Measurements from ENCODE around the gene PANX2.
A peak's percentile ranks its signal among the peaks of the same experiment; 100 is the strongest.
"Not testable (repeated sequence)": the region's sequence is repeated elsewhere in the genome, so short reads cannot be mapped to it uniquely, and the experiment has no call there.

Gene PANX2

DNA sequence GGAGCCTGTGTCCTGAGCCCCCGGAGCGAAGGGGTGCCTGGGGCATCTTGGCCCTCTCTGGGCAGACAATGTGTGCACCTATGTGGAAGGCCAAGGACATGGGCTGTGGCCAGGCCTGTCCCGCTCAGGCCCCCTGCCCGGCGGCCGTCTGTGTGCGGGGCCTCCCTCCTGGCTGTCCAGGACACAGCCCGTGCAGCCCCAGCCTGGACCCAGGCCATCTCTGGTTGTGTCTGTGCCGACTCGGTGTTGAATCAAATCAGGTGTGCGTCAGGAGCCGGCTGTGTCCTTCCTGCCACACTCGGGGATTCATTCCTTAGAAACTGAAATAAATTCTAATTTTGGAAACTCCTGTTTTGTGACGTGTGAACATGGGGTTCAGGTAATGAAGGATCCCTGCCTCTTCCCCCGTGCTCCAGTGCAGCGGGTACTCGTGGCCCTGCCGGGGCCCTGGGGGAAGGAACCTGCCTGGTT lies 28.8 kb downstream of the PANX2 start:
- no peak for DNase-seq (ENCODE audit: low read depth)

DNA sequence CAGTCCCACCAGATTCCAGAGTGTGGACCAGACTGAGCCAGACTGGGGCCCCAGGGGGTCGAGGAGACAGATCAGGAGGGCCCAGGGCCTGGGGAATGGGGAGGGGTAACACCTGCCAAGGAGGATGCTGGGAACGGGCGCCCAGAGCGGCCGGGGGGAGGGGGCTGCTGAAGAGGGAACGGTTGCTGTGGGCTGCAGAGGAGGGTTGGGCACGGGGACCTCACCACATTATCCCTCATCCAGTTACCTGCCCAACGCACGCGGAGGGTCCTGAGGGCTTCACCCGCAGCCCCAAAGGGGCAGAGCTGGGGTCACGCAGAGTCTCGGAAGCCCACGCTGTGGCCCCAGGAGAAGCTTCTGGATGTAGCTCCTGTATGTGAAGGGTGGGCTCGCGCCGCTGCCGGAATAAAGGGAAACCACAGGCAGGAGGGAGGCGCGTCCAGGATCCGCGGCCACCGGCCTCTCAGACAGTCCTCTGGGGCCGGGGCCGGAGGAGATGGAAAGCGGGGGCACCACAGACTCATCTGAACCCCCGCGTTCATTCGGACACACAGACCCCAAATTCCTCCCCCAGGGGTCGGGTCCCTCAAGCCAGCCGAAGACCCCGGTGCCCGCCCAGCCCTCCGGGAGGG lies 29.4 kb downstream of the PANX2 start:
- DNase-seq (ENCODE audit: low read depth) = peak; percentile 45

DNA sequence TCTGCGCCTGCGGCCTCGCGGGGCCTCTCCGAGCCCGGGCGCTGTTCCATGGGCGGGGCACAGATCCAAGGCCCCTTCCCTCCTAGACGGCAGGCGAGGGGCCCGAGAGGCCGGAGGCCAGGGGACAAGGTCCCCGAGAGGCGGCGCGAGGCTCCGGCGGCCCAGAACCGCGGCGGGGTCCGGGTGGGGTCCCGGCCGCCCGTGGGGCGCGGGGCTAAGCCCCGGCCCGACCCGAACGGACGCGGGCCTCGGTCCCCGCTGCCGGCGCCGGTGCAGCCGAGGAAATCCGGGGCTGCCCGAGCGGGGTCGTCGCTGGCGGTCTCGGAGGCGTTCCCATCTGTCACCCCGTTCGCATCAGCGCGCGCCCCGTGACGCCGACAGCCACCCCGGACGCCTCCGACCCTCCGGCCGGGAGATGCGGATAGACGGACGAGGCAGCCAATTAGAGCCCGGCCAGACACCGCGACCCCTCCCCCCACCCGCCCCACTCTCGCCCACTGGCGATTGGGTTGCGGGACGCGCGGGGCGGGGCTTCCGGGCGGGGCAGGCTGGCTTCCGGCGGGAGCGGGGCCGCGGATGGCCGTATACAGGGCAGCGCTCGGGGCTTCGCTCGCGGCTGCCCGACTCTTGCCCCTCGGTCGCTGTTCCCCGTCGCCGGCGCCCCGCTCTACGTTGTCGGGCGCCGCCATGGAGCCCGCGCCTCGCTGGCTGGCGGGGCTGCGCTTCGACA lies 30.1 kb downstream of the PANX2 start, which contains the start of gene SELENOO:
SELENOO (plus strand) TSS at position 551 of the 730 bp plus-strand sequence; CDS start at position 577, 26 bp downstream.
- peak; percentile 90 for DNase-seq (ENCODE audit: low read depth)

DNA sequence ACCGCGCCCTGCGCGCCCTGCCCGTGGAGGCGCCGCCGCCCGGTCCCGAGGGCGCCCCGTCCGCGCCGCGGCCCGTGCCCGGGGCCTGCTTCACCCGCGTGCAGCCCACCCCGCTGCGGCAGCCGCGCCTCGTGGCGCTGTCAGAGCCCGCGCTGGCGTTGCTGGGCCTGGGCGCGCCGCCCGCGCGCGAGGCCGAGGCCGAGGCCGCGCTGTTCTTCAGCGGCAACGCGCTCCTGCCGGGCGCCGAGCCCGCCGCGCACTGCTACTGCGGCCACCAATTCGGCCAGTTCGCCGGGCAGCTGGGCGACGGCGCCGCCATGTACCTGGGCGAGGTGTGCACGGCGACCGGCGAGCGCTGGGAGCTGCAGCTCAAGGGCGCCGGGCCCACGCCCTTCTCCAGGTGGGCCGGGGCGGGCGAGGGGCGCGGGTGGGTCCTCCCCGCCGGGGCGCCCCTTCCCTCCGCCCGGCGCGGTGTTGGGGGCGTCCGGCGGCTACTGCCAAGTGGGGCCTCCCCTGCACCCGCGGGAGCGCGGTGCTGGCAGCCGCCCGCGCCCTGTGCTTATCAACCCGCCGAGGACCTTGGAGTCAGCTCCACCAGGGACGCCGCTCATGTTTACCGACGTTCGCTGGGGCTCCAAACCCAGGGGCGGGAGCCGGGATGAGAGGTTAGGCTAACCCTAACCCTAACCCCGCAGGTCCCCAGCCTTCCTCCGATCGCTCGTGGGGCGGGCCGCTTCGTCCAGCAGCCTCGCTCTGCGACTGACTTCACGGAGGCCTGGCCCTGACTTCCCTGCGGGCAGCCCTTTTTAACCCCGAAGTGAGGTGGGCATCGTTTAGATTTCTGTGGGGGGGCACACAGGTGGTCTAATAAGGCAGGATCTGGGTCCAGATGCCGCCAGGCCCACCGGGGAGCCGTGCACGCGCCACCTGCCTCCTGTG lies 30.9 kb downstream of the PANX2 start:
- peak; percentile 39 for DNase-seq (ENCODE audit: low read depth)

DNA sequence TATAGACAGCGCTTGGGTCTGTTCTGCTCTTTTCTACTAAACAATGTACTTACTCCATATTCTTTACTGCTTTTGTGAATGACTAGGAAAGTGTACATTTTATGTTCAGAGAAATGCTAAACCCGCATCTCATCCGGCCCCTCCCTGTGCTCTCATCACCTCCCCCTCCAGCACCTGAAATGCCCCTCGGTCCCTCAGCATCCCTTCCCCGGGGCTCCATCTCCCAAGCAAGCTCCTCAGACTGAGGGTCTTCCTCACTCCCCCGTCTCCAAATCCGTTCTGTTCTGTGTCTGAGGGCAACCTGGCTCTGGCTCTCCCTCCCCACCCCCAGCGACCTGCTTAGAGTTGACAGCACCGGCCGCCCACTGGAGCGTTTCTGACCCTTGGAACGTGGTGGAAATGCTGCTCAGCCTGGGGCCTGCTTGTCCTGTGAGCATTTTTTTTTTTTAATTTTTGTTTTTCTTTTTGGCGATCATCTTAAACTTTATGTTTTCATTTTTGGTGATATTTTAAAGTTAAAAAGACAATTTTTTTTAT lies 31.7 kb downstream of the PANX2 start:
- no peak for DNase-seq (ENCODE audit: low read depth)

DNA sequence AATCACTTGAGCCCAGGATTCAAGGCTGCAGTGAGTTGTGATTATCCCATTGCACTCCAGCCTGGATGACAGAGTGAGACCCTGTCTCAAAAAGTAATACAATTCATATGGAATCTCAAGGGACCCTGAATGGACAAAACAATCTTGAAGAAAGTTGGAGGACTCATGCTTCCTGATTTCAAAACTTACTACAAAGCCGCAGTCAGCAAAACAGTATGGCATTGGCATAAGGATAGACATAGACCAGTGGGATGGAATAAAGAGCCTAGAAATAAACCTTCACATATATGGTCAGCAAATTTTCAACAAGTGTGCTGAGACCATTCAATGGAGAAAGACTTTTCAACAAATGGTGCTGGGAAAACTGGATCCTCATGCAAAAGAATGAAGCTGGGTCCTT lies 32.8 kb downstream of the PANX2 start:
- DNase-seq (ENCODE audit: low read depth) = no peak

DNA sequence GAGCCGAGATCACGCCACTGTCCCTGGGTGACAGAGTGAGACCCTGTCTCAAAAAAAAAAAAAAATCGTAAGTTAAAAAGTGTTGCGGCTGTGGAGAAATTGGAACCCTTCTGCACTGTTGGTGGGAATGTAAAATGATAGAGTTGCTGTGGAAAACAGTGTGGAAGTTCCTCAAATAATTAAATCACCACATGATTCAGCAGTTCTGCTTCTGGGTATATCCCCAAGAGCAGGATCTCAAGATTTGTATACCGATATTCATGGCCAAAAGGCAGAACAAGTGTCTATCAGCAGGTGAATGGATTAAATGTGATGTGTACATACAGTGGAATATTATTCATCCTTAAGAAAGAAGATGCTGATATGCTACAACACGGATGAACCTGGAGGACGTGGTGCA lies 34.0 kb downstream of the PANX2 start:
- DNase-seq (ENCODE audit: low read depth) = no peak

DNA sequence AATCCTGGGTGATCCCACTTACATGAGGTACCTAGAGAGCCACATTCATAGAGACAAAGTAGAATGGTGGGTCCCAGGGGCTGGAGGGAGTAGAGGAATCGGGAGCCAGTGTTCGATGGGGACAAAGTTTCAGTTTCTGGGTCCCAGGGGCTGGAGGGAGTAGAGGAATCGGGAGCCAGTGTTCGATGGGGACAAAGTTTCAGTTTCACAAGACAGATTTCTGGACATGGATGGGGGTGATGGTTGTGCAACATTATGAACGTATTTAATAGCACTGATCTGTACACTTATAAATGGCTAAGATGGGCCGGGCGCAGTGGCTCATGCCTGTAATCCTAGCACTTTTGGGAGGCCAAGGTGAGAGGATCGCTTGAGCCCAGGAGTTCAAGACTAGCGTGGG lies 34.5 kb downstream of the PANX2 start:
- not testable (repeated sequence) for DNase-seq (ENCODE audit: low read depth)

DNA sequence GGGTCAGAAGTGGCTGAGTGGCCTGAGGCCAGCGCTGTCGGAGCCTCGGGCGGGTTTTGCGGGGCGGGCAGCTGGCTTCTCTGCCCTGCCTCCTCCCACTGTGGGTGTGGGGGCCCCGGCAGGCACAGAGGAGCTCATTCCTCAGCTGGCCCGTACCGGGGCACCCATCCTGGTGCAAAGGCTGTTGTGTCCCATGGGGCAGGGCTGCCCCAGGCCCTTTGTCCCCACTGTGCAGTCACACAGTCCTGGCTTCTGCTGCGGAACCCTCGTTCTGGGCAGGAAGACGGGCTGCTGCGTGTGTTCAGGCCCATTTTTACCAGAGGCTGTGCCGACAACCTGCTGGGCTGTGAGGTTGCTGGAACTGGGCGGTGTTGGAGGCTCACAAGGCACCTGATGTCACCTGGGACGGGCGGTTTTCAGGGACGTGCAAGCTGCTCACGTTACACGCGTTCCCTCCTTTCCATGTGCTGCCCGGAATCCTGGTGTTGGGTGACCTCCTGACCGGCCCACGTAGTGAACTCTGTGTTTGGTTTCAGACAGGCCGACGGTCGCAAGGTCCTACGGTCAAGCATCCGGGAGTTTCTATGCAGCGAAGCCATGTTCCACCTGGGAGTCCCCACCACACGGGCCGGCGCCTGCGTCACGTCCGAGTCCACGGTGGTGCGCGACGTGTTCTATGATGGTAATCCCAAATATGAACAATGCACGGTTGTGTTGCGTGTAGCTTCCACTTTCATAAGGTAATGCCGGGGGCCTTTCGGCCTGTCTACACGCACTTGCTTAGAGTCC lies 35.4 kb downstream of the PANX2 start:
- no peak for DNase-seq (ENCODE audit: low read depth)

DNA sequence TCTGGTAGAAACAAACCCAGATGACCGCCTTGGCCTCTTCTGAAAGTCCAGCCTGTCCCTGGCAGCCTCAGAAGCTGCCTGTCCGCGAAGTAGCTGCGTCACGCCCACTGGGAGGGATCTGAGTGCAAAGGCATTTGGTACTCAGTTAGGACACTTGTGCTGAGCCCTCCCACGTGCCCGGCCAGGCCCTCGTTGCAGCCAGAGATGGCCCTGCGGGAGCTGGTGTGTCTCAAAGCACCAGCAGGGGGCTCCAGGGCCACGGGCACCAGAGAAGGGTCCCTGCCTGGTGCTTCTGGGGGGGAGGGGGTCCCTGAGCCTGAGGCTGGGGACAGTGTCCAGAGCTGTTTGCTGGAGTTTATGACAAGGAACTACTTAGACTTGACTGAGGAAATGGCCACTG lies 36.1 kb downstream of the PANX2 start:
- peak; percentile 49 for DNase-seq (ENCODE audit: low read depth)

DNA sequence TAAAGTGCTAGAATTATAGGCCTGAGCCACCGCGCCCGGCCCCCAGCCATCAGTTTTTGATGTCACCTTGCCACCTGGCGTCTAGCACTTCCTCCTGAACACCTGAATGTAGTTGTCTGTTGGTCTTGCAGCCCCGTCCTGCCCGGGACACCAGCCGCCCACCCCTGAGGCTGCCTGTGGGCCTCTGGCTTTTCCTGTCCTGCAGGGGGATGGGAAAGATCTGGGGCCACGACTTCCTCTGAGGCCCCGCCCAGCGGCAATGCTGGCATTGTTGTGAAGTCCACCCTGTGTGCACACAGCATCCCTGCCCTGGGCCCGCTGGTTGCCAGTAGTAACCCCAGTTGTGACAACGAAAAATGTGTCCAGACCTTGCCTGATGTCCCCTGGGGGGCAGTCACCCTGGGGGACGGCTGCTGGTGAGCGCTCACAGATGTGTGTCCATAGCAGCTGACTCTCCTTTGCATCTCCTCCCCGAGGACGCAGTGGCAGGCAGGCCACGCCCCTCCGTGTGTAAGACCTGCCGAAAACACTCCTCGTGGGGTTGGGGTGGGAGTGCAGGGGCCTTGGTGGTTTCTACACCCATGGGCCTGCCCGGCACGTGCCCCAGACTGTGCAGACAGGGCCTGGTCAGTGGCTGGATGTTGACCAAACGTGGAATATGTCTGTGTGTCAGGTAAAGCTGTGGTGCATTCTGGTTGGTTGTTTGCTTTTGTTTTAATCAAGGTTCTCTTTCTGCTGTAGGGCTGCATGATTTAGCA lies 37.0 kb downstream of the PANX2 start:
- no peak for DNase-seq (ENCODE audit: low read depth)

DNA sequence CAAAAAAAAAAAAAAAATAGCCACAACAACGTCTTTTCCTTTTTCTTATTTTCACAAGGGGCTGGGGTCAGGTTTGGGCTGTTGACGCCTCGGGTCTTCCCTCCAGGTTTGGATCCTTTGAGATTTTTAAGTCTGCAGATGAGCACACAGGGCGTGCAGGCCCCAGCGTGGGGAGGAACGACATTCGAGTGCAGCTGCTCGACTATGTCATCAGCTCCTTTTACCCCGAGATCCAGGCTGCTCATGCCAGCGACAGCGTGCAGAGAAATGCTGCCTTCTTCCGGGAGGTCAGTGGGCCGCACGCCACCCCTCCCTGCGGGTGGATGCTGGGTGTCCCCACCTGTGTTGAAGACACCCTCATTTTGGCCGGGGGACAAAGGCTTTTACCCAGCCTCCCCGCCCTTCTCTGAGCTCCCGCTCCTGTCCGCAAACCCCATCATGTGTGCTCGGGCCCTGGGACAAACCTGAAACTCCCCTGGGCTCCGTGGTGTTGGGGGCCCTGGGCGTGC lies 38.0 kb downstream of the PANX2 start:
- no peak for DNase-seq (ENCODE audit: low read depth)

DNA sequence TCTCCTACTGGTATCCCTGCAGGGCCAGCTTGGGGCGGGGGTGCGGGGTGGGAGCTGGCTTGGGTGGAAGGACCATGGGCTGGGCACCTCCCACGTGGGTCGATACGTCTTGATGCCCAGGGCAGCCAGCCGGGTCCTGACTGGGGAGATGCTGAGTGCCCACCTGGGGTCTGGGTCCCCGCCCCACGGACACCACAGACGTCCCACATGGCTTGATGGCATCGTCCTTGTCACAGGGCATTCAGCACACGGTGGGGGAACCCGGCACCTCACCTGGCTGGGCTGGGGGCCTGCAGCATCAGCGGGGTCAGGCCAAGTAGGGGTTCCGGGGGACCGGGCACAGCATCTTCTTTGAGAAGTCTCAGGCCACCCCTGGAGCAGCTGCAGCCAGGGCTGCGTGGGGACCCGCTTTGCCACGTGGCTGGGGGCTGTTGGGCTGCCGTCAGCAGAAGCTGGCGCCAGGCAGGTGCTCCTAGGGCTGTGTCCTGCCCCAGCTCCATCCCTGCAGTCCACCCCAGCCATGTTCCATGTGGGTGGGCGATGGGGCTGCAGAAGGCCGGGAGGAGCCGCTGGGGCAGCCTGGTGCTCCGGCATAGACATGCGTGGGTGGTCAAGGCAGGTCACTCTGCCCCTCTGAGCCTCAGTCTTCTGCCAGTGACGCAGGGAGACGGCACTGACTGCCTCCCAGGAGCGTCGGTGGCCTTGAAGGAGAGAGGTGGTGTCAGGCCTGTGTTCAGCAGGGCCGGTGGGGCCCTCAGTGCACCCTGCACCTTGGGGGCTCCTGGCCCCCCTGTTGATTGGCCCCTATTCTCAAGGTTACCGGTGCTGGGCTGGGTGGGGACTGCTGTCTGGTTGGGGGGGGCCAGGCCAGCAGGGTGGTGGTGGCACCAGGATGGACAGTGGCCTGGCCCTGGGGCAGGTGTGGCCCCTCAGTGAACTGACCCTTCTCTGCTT lies 38.7 kb downstream of the PANX2 start:
- no peak for DNase-seq (ENCODE audit: low read depth)

DNA sequence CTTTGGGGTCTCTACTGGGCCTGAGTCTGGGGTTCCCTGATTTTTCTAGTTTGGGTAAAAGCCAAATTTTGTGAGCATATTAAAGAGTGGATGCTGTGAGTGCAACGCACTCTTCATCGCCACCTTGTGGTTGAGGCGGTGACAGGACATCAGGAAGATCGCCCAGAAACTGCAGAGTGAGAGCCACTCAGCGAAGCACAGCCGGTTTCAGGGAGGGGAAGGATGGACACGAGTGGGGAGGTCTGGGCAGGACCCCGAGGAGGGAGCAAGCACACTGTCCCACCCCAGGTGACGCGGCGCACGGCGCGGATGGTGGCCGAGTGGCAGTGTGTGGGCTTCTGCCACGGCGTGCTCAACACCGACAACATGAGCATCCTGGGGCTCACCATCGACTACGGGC lies 39.4 kb downstream of the PANX2 start:
- DNase-seq (ENCODE audit: low read depth) = peak; percentile 72

DNA sequence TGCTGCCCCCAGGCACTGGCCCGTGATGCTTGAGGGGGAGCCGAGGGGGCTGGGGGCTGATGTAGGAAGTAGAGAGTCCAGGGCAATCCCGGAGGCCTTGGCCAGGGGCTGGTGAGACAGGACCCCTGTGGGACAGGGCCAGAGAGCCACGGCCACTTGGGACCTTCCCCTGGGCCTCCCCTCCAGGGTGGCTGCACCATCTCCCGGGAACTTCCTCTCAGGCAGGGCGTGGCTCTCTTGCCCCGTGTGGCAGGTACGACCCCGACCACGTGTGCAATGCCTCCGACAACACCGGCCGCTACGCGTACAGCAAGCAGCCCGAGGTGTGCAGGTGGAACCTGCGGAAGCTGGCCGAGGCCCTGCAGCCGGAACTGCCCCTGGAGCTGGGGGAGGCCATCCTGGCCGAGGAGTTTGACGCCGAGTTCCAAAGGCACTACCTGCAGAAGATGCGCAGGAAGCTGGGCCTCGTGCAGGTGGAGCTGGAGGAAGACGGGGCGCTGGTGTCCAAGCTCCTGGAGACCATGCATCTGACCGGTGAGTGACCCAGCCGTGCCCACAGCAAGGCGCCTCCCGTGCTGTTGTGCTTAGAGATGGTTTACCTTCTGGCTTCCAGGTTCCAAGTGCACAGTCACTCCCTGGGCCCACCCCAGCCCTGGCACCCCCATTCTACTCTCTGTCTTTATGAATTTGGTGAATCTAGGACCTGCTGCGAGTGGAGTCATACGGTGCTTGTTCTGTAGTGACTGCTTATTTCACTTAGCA lies 40.0 kb downstream of the PANX2 start:
- DNase-seq (ENCODE audit: low read depth) = no peak

DNA sequence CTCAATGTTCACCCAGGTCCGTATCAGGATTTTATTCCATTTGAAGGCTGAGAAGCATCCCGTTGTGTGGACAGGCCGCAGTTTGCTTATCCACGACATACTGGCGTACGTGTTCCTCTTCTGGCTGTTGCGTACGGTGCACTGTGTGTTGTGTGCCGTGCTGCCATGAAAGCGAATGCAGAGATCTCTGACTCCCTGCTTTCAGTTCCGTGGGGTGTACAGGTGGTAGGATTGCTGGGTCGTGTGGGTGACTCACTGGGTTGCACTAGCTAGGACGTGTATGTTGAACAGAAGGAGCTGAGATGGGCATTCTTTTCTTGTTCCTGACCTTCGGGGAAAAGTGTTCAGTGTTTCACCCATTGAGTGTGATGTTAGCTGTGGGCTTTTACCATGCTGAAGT lies 40.6 kb downstream of the PANX2 start:
- no peak for DNase-seq (ENCODE audit: low read depth)

DNA sequence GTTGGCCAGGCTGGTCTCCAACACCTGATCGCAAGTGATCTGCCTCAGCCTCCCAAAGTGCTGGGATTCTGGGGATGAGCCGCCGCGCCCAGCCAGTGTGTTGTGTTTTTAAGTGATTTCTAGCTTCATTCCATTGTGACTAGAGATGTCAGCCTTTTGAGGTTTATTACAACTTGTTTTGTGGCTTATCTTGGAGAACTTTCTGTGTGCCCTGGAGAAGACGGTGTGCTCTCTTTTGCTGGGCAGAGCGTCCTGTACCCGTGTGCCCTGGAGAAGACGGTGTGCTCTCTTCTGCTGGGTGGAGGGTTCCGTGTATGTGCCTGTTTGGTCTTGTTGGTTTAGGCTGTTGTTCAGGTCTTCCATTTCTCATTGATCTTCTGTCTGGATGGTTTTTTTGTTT lies 42.7 kb downstream of the PANX2 start:
- no peak for DNase-seq (ENCODE audit: low read depth)

DNA sequence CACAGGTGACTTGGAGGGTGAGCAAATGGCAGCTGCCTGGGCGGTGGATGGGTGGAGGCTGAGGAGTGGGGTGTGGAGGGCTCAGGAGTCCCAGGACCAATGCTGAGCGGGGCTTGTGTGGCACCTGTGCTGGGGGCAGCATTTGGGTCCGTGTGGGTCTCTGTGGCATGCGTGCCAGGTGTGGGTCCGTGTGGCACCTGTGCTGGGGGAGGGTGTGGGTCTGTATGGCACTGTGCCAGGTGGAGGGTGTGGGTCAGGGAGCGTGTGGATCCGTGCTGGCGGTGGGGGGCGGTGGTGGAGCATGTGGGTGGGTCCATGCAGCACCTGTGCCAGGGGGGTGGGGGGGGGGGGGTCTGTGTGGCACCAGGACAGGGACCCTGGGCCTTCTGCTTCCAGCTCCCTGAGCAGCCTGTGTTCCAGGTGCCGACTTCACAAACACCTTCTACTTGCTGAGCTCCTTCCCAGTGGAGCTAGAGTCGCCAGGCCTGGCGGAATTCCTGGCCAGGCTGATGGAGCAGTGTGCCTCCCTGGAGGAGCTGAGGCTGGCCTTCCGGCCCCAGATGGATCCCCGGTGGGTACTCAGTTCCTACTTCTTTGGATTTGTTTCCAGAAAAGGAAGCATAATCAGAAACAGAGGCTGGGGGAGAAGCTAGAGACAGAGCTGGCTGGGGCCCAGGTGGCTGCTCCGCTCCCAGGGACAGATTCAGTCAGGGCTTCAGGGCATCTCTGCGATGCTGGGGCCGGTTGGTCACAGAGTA lies 44.9 kb downstream of the PANX2 start:
- DNase-seq (ENCODE audit: low read depth) = no peak

Measured in ELR (cell line).